Inflammatory macrophage (primary cell): ENCODE results near the gene GAB2.

Experiments used
- DNase-seq, 2 donors: peaks; one replicate each; pipeline ENCODE4 v3.0.0-alpha.2; 2020 to 2022

GAB2 gene

GRCh38 chr11:78201096-78201818 lies 216.4 kb downstream of the GAB2 start:
- DNase-seq = no peak

GRCh38 chr11:78200553-78200952 lies 217.1 kb downstream of the GAB2 start:
- no peak for DNase-seq

GRCh38 chr11:78200061-78200460 lies 217.6 kb downstream of the GAB2 start:
- no peak for DNase-seq

GRCh38 chr11:78199653-78200015 lies 218.0 kb downstream of the GAB2 start:
- DNase-seq = no peak

GRCh38 chr11:78199015-78199652 lies 218.5 kb downstream of the GAB2 start:
- DNase-seq = no peak

GRCh38 chr11:78197816-78198215 lies 219.8 kb downstream of the GAB2 start:
- DNase-seq = no peak

GRCh38 chr11:78196661-78197091 lies 220.9 kb downstream of the GAB2 start:
- DNase-seq = no peak

GRCh38 chr11:78195917-78196560 lies 221.6 kb downstream of the GAB2 start:
- no peak for DNase-seq

GRCh38 chr11:78194490-78194889 lies 223.1 kb downstream of the GAB2 start:
- no peak for DNase-seq

- no peak for DNase-seq
Observed at GRCh38 chr11:78193806-78194205, 223.8 kb downstream of the GAB2 start.

- peak; percentile 52 to 62 for DNase-seq
Observed at GRCh38 chr11:78192911-78193351, 224.7 kb downstream of the GAB2 start.

- peak; percentile 9 to 76 for DNase-seq
Observed at GRCh38 chr11:78192223-78192719, 225.3 kb downstream of the GAB2 start.

- DNase-seq = no peak
Observed at GRCh38 chr11:78190871-78191538, 226.6 kb downstream of the GAB2 start.

GRCh38 chr11:78190374-78190773 lies 227.2 kb downstream of the GAB2 start:
- DNase-seq = no peak

- DNase-seq = no peak
Observed at GRCh38 chr11:78189851-78190250, 227.8 kb downstream of the GAB2 start.

- DNase-seq = no peak
Observed at GRCh38 chr11:78189174-78189724, 228.4 kb downstream of the GAB2 start.

GRCh38 chr11:78188286-78189173 lies 229.1 kb downstream of the GAB2 start, which contains the start of the genes KCTD21 and USP35:
TSS of gene KCTD21 (minus strand) at chr11:78188626. CDS start at chr11:78174554, 14,072 bp downstream.
TSS of gene USP35 (plus strand) at chr11:78188919. CDS start at chr11:78196246, 7,327 bp downstream.
- peak; percentile 97 to 98 for DNase-seq

GRCh38 chr11:78187366-78188285 lies 230.0 kb downstream of the GAB2 start:
- peak; percentile 89 to 93 for DNase-seq

GRCh38 chr11:78181185-78181584 lies 236.4 kb downstream of the GAB2 start:
- peak; percentile 63 to 90 for DNase-seq

- peak; percentile 53 to 64 for DNase-seq
Observed at GRCh38 chr11:78180751-78181150, 236.9 kb downstream of the GAB2 start.
